GM19025 (cell line): Measurements from ENCODE around the gene CST4.
"Not testable (repeated sequence)": the region's sequence is repeated elsewhere in the genome, so short reads cannot be mapped to it uniquely, and the experiment has no call there.

ENCODE experiments used
- ATAC-seq: cut with Tn5 transposase; IDR thresholded peaks from one replicate; pipeline ENCODE4 v1.9.1; 2021; ENCODE audit warnings: mild to moderate bottlenecking, low read depth, moderate library complexity; ENCODE audit not compliant: unreplicated experiment

Gene CST4

DNA sequence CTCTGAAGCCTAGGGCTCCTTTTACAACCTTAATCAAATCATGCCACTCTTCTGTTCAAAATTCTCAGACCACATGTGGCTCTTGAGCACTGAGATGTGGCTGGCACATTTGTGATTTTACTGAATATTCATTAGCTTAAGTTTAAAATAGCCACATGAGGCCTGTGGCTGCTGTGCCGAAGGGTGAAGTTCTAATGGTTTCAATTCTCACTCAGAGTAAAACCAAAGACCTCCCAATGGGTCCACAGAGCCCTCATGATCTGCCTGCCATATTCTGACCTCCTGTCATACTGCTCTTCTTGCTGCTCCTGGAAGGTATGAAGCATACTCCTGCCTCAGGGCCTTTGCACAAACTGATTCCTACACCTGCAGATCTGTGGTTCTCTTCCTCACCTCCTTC, 43.3 kb downstream of the CST4 start:
- ATAC-seq, result peak; percentile 55

DNA sequence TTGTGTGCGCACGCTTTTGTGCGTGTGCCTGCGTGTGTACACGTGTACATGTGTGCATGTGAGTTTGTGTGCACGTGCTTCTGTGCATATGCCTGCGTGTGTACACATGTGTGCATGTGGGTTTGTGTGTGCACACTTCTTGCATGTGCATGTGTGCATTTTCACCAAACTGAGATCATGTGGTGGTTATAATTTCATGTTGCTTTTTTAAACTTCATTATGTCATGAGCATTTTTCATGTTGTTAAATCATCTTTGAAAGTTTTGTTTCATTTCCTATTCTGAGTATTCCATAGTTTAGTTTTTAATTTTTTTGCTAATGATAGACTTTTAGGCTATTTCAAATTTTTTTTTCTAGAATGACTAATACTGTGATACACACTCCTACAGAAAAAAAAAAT, 44.7 kb downstream of the CST4 start:
- no peak for ATAC-seq

DNA sequence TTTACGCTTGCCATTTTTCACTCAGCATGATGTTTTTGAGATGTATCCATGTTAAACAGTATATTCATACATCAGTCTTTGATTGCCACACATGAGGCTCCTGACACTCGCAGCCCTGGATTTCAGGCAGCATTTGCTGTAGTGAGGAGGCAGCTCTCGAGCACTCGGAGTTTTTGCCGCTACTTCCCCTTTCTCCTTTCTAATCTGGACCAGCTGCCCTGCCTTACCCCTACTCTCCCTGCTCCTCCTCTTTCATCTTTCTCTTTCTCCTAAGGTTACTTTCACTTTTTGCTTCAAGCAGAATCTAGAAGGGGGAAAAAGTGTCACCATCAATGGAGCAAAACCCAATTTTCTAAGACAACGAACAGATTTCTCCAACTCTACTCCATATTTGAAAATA, 45.2 kb downstream of the CST4 start:
- ATAC-seq, result no peak

DNA sequence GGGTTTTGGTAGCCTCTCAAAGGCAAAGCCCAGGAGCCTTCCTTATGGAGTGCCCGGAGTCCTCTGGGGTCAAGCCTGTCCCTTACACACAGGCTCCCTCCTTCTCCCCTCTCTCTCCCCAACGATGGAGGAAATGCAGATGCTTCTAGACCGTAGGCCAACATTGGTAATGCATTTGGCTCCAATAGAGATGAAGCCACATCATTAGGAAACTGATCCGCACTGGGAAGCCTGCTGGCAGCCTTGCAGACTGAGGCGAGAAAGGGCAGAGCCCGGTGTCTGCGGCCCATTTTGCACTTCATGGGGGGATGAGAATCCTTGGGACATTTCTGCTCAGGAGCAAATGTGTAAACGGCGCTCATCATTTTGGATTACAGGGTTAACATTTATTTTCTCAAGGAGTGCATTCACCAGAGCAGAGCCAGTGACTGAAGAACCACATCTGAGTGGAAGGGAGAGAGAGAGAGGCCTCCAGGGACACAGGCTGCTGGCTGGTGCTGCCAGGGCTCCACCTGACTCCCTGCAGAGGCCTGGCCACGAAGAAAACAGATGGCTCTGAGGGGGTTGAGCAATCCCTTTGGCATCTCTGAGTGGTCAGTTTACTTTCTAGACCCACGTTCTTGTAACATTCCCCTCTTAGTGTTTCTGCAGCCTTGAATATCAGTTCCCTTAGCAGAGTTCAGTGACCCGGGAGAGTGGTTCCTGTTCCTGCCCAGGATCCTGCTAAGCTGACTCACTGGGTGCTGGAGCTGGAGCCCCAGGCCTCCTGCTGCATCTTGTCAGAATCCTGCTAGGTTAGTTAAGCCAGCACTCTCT, 46.7 kb downstream of the CST4 start:
- ATAC-seq, result no peak

DNA sequence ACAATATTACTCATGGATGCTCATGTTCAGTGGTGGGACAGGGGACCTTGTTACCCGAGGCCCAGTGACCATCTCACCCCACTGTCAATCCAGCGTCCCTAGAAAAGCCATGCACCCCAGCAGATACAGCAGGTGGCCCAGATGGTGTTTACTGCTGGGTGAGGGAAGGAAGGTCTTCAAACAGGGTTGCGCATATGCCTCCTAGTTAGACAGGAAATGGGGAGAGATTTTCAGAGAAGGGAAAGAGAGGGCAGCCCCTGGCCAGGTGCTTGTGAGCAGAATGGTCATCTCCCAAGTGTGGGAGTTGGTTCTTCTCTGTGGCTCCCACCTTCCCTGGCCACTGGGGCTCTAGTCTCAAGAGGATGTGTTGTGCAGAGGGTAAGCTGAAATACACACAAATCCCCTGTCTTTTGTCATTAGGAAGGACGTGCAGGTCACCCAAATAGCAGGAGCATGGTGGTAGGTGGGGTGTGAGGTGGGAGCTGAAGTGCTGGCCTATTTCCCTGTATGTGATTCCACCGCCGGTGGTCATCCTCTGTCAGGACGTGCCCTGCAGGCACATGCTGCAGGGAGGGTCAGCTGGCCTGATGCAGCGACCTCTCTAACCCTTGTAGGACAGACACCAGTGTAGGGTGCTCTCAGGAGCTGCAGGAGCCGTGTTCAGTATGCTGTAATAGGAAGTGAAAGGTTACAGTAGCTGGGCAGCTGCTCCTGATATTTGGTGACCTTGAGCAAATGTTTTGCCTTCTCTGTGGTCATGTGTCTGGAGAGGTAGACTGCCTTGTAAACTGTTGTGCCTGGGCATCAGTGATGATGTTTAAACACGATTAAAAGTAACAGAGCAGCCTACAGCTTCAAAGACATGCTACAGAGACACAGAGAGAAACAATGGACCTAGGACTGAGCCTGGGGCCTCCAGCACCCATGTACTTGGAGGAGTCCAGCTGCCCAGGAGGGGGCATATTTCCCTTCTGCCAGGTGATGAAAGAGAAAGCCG, 47.9 kb downstream of the CST4 start:
- no peak for ATAC-seq

DNA sequence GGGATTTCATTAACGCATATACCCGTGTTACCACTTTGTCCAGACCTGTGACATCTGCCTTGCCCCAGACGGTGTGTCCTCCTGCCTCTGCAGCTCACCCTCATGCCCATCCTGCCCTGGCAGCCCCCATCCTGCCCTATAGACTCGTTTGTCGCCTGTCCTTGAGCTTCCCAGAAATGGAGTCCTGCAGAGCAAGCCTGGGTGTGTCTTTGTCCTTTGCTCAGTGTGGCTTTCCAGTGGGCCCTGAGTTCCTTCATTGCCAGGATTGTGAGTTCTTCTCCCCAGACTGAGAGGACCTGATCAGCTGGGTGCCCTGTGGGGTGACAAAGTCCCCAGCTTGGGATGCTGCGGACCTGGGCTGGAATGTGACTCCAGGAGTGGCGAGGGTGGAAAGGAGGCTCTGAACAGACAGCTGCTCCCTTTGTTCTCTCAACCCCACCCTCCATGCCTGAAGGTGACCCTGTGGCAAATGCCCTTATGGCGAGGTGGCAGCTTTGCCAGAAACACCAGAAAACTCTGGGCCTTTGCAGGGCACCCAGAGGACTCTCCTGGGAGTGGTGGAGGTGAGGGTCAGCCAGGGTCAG, 48.7 kb downstream of the CST4 start:
- no peak for ATAC-seq

DNA sequence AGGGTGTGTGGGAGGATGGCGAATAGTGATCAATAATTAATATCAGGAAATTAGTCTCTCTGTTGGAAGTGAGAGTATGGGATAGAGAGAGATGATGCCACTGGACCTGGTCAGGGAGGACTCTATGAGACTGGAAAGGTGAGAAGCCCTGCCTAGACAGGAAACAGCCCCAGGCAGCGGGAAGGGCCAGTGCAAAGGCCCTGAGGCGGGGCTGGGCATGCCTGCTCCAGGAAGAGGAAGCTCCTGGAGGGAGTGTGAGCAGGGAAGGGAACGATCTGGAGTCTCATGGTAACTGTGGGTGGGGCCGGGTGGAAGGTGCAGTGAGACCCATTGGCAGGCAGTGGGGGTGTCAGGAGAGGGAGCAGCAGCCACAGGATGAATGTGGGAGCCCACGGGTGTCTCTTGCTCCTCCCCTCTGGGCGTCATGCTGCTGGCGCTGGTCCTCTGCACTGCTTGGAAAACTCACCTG, 49.3 kb downstream of the CST4 start:
- ATAC-seq, result no peak

DNA sequence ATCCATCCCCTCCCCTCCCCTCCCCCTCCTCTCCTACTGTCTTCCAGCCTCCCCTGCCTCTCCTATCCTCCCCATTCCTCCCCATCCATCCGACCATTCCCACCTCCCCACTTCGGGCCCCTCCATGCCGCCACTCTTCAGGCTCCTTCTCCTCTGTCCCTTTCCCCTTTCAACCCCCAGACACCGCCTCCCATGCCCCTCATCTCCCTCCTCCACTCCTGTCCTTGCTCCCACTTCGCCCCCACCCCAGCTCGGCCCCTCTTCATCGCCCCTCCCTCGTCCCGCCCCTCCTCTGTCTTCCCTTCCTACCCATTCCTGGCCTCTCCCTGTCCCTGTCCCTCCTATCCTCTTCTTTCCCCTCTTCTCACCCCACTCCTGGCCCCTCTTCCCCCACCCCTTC, 50.5 kb downstream of the CST4 start:
- ATAC-seq, result no peak

DNA sequence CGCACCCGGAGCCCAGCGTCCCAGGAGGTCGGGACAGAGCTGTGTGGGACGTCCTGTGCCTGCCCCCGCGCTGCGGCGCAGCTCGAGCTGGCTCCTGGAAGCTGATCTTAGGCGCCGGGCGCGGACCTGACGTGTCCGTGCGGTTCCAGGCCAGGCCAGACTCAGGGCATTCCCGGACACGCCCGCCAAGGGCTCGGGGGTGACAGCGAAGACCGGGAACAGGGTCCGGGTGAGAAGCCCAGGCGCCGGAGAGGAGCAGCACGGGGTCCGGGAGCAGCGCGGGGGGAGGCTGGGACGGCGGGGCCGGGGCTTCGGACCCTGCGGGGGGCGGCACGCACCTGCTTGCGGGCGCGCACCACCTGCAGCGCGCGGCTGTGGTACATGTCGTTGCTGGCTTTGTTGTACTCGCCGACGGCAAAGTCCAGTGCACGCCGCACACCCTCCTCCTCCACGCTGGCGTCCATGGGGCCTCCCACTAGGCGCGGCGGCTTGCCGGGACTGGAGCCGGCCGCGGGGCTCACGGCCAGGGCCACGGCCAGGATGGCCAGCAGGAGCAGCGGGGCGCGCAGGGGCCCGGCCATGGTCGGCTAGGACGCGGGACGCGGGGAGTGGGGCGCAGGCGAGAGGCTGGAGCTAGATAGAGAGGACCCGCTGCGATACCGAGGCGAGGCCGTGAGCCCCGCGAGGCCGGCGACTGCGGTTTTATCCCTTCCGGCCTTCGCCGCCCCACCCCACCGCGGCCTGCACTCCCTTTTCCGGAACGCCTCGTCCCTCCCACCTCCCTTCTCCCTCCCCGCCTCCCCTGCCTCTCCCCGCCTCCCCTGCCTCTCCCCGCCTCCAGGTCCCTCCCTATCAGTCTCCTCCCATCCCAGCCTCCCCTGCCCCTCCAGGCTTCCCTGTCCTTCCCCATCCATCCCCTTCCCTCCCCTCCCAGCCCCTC, 51.3 kb downstream of the CST4 start, which contains the start of gene CST3:
Gene CST3, minus strand, starts transcription at position 674 of the 940 bp plus-strand sequence. Its CDS starts 93 bp downstream, at position 581.
- peak; percentile 59 for ATAC-seq

DNA sequence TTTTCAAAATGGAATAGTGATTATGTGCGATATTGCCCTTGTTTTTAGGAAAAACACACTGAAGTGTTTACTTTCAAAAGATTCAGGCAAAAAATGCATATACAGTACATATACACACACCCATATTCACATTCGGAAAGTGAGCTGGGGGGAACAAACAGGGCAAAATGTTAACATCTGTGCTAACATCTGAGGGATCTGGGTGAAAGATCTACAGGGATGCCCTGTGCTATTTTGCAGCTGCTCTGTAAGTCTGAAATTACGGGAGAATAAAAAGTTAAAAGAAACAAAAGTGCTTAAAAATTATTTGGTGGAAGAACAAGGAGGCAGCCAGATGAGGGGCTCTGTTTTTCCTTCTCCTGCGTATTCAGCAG, 51.9 kb downstream of the CST4 start:
- no peak for ATAC-seq

DNA sequence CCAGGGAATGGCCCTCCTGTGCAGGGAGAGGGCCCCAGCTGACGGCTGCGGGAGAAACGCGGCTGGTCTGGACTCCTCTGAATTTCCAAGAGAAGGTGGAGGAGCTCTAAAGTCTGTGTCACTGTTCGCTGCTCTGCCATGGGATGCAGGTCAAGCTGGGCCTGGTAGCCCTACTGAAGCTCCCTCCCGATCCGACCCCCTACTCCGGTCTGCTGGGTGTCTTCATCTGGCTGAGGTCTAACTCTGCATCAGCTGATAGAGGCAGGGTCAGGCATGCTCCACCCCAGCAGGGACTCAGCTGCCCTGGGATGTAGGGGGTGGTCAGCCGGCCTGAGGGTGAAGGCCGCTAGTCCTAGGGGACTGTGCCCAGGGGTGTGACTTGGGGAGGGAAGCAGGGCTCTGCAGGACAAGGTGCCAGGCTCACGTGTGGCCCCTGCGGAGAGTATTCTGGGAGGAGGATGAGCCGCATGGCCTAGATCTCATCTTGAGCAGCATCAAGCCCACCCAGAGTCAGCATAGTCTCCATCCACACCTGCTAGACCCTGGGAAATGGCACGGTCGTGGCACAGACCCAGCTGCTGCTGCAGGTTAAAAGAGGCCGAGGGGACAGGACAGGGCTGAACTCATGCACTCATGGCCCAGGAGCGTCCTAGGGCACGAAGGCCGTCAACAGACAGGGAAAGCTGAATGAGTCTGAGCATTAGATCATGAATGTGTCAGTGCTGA, 52.5 kb downstream of the CST4 start:
- ATAC-seq, result no peak

DNA sequence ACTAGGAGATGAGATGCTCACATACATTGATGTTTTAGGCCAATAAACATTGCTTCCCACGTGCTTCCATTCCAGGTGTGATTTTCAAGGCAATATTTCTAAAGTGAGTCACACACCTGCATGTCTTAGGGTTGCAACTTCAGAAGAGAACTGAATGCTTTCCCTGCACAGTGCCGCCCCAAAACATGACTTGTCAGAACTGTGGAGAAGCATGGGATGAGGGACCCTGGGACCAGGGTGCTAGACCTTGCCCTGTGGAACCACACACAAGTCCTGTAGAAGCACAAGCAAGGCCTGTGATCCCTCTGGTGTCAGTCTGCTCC, 53.1 kb downstream of the CST4 start:
- ATAC-seq, result not testable (repeated sequence)
